BE2C (cell line): ENCODE measurements around the gene STX2. TPM values are rescaled to one million over a fixed set of nuclear protein-coding genes. Genes with fewer than 3 reads are reported as not detected.
"Not testable (repeated sequence)": the region's sequence is repeated elsewhere in the genome, so short reads cannot be mapped to it uniquely, and the experiment has no call there.

Experiments used
- DNase-seq: peaks from one replicate; pipeline ENCODE4 v3.0.0-alpha.2; 2020
- H3K27me3 ChIP-seq: fragments of 250-450 bp; sonication (Bioruptor Pico); 2 replicates; pipeline ENCODE4 v1.5.1; 2020; ENCODE audit warnings: mild to moderate bottlenecking
- H3K36me3 ChIP-seq: fragments of 250-450 bp; sonication (Bioruptor Pico); 2 replicates; pipeline ENCODE4 v1.5.1; 2020; ENCODE audit warnings: mild to moderate bottlenecking
- H3K4me1 ChIP-seq: fragments of 250-450 bp; sonication (Bioruptor Pico); 2 replicates; pipeline ENCODE4 v1.5.1; 2020
- H3K4me3 ChIP-seq: 2 replicates; pipeline ENCODE4 v1.5.1; 2011; ENCODE audit warnings: low read depth, low read length
- H3K9me3 ChIP-seq: fragments of 250-450 bp; sonication (Bioruptor Pico); 2 replicates; pipeline ENCODE4 v1.5.1; 2020
- polyA plus RNA-seq: library from polyadenylated mRNA; unstranded; fragments of >200 nt; gene quantifications from one replicate; pipeline ENCODE4 v1.2.1, GENCODE V29; 2012; ENCODE audit warnings: low read depth, missing spikeins; ENCODE audit not compliant: insufficient read length, insufficient read depth
- TF ChIP-seq, protein P1 (sequence below): IDR thresholded peaks from 2 replicates; pipeline ENCODE4 v1.5.1; 2012; ENCODE audit warnings: mild to moderate bottlenecking, low read depth, low read length

The STX2 gene
- polyA plus RNA-seq = 18.4 TPM

DNA sequence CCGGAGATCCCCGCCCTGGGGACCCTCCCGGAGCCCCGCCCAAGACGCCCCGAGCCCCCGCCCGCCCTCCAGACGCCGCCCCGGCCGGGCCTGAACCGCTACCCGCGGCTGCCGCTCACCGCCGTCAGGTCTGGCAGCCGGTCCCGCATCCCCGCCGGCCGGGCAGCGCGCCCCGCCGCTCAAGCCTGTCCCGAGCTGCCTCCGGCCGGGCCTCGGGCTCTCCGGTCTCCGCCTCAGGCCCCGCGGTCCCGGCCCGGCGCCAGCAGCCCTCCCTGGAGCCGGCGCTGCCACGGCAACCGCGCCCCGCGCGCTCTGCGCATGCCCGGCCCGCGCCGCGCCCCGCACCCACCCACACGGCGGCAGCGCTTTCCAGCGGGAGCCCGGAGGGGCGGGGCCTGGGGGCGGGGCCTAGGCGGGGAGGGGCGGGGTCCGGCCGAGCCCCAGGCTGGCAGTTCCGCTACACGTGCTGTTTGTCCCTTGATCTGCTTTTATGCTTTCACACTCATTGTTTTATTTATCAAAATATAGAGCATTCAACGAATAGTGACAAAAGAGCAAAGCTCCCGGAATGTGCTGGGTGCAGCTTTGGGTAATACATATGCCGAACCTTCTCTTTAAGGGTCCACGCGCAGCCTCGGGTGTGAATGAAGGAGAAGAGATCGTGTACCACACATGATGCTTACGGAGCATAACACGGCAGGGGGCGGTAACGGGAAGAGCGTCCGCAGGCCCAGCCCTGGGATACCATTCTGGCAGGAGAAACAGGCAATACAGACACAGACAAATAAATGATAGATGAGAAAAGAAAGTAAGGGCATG, at the start of gene STX2:
TSS of gene STX2 (minus strand) at position 300 of the 819 bp plus-strand sequence. CDS start at position 149, 151 bp downstream.
- H3K4me1 ChIP-seq = no peaks in the 10 kb centered on the region; the same call in 1 of the 2 replicates
- H3K27me3 ChIP-seq = no peaks in the 10 kb centered on the region
- H3K4me3 ChIP-seq = peak within 1 kb of the TSS; percentile 81
- TF ChIP-seq, protein P1, sequence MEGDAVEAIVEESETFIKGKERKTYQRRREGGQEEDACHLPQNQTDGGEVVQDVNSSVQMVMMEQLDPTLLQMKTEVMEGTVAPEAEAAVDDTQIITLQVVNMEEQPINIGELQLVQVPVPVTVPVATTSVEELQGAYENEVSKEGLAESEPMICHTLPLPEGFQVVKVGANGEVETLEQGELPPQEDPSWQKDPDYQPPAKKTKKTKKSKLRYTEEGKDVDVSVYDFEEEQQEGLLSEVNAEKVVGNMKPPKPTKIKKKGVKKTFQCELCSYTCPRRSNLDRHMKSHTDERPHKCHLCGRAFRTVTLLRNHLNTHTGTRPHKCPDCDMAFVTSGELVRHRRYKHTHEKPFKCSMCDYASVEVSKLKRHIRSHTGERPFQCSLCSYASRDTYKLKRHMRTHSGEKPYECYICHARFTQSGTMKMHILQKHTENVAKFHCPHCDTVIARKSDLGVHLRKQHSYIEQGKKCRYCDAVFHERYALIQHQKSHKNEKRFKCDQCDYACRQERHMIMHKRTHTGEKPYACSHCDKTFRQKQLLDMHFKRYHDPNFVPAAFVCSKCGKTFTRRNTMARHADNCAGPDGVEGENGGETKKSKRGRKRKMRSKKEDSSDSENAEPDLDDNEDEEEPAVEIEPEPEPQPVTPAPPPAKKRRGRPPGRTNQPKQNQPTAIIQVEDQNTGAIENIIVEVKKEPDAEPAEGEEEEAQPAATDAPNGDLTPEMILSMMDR = peak; percentile 67
- peak; percentile 93 for DNase-seq
- H3K36me3 ChIP-seq = no peaks in the 10 kb centered on the region; the same call in 1 of the 2 replicates
- H3K9me3 ChIP-seq = no peaks in the 10 kb centered on the region

DNA sequence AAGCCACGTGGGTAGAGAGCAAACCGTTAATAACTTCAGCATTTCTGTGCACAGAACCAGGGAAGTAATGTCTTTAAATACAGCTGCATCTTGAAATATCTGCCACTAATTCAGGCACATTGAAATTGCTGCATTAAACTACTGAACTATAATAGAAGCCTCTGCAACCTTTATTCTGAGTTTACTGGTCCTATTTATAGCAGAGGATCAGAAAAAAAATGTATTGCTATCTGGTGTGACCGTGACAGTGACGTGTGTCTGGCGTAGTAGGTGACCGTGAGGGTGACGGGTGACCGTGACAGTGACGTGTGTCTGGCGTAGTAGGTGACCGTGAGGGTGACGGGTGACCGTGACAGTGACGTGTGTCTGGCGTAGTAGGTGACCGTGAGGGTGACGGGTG, 48.1 kb upstream of the STX2 start:
- H3K27me3 ChIP-seq, DNase-seq, H3K4me1 ChIP-seq, H3K4me3 ChIP-seq, H3K36me3 ChIP-seq, H3K9me3 ChIP-seq: not testable (repeated sequence)

DNA sequence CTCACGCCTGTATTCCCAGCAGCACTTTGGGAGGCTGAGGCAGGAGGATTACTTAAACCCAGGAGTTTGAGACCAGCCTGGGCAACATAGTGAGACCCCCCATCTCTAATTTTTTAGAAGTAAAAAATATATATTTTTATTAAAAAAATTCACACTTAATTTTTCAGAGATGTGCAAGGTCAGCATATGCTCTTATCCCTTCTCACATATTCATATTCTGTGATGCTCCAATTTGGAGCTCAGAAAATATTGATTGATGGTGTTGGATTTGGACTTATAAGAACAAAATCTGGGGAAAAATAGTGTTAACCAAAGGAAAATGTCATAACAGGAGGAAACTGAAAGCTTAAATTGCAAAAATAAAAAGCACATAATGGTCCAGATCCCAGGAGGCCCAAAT, 42.5 kb upstream of the STX2 start:
- H3K4me3 ChIP-seq = no peak overlapping the region
- H3K27me3 ChIP-seq = no peaks in the 10 kb centered on the region; the same call in 1 of the 2 replicates
- H3K4me1 ChIP-seq = peaks cover 8% of the 10 kb centered on the region
- no peaks in the 10 kb centered on the region for H3K9me3 ChIP-seq
- TF ChIP-seq, protein P1 = no peak
- H3K36me3 ChIP-seq = peaks cover 13% of the 10 kb centered on the region
- DNase-seq = no peak

DNA sequence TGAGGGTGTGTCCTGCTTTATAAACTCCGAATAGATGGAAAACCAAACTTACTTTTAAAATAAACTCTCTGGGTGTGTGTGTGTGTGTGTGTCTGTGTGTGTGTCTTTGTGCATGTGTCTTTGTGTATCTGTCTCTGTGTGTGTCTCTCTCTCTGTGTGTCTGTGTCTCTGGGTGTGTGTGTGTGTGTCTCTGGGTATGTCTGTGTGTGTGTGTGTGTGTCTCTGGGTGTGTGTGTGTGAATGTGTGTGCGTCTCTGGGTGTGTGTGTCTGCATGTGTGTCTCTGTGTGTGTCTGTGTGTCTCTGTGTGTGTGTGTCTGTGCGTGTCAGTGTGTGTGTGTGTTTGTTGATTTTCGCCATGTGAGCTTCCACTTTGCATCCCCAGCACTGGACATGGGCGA, 42.0 kb upstream of the STX2 start:
- Histone ChIP-seq H3K36me3 (peaks cover 18% of the 10 kb centered on the region), H3K27me3 (no peaks in the 10 kb centered on the region; the same call in 1 of the 2 replicates), H3K9me3 (no peaks in the 10 kb centered on the region), H3K4me3 (no peak overlapping the region), H3K4me1 (peaks cover 8% of the 10 kb centered on the region)
- DNase-seq = no peak
- TF ChIP-seq, protein P1 = no peak

DNA sequence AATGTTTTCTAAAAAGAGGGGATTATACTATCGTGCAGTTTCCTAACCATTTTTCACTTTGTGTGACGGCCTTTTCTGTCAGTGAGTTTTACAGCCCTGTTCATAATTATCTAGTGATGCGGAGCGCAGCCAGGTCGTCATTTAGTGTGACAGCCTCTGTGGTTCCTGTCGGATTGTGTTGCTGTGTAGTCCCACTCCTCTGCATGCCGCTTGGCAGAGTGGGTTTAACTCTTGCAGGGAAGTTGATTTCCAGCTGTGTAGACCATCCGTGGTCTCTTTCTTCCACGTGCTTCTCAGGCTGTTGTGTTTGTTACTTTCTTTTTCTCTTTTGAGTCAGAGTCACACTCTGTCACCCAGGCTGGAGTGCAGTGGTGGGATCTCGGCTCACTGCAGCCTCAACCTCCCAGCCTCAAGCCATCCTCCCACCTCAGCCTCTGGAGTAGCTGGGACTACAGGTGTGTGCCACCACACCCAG, 41.4 kb upstream of the STX2 start:
- H3K4me3 ChIP-seq = 0 out of 2 replicates have a peak overlapping the region, but pooled peaks have one; percentile 2
- H3K4me1 ChIP-seq = peaks cover 8% of the 10 kb centered on the region

DNA sequence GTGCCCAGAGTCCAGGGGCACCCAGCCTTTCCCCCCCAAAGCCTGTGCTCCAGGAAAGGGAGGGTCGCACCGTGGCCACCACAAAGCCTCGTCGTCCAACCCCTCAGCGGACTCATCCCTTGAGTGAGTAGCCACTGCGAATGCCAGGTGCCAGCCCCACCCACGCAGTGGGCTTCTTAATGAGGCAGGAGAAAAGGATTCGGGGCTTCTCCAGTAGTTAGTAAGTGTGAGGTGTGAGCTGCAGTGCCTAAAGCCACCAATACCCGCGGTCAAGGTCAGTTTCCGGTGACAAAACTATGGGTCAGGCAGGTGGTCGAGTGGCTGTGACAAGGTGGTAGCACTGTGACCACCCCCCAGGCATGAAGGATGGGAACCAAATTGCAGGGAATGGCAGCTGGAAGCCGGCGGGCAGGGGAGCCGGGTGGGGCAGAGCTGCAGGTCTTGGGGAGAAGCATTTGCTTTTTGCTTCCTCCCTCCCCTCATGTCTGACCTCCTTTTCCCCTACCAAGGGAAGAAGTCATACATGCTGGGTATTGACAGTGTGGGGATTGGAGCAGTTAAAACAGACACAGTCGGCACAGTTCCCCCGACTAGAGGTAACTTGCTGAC, 40.8 kb upstream of the STX2 start:
- Histone ChIP-seq H3K9me3 (no peaks in the 10 kb centered on the region), H3K4me1 (peaks cover 8% of the 10 kb centered on the region), H3K4me3 (0 out of 2 replicates have a peak overlapping the region, but pooled peaks have one; percentile 2), H3K36me3 (peaks cover 29% of the 10 kb centered on the region), H3K27me3 (no peaks in the 10 kb centered on the region; the same call in 1 of the 2 replicates)
- TF ChIP-seq, protein P1 = no peak
- no peak for DNase-seq

More for the DNA sequence above, 41.4 kb upstream of the STX2 start:
- DNase-seq = no peak
- TF ChIP-seq, protein P1 = no peak
- peaks cover 24% of the 10 kb centered on the region for H3K36me3 ChIP-seq
- no peaks in the 10 kb centered on the region; the same call in 1 of the 2 replicates for H3K27me3 ChIP-seq
- H3K9me3 ChIP-seq = no peaks in the 10 kb centered on the region
